HepG2 (cell line): ENCODE data around the gene VEGFB. TPM values are rescaled to one million over a fixed set of nuclear protein-coding genes. Genes with fewer than 3 reads are reported as not detected.

Experiments used
- ATAC-seq: fragments of 200-7000 bp; cut with Tn5 transposase; 3 replicates; pipeline ENCODE4 v1.9.1; 2020; ENCODE audit warnings: mild to moderate bottlenecking, moderate library complexity
- BruUV-seq: library from RNA; stranded (reverse); fragments of 400-500 nt; replicated peaks from 2 replicates; lab custom pipeline; 2021; lab: Mats Ljungman, UMichigan
- CTCF ChIA-PET: fragments of 300-600 bp; formaldehyde crosslinking; extraction: SDS; loops from one replicate; lab custom pipeline; 2021; ENCODE audit warnings: low total read pairs, inconsistent platforms, low intra/inter-chr PET ratio; lab: Yijun Ruan, JAX
- POLR2A ChIA-PET: fragments of 350-600 bp; sonication (Branson Sonifier 250); formaldehyde crosslinking; loops from one replicate; lab custom pipeline; 2020; ENCODE audit warnings: antibody characterized with exemption, inconsistent platforms; lab: Yijun Ruan, JAX
- DNase-seq: peaks from one replicate; pipeline ENCODE4 v3.0.0-alpha.2; 2015; ENCODE audit warnings: low spot score
- FAIRE-seq: peaks from 3 replicates; lab custom pipeline; 2011; peaks lifted over from hg19 to GRCh38; lab: Jason Lieb, UNC
- H2AFZ ChIP-seq: one replicate; pipeline ENCODE4 v1.6.1; 2011; ENCODE audit warnings: low read length, inconsistent platforms
- H3K27ac ChIP-seq: fragments of 300-600 bp; 3 replicates; pipeline ENCODE4 v1.8.0; 2011; ENCODE audit warnings: mixed run types, mild to moderate bottlenecking, mixed read lengths, low read length, inconsistent platforms; ENCODE audit not compliant: insufficient read depth; ENCODE audit errors: extremely low read length
- H3K27me3 ChIP-seq, 2 experiments: fragments of 200-600 bp in 1 of 2; 2 replicates in 1 of 2; 3 replicates in 1 of 2; pipeline versions ENCODE4 v1.6.0 to v1.8.0; 2011; ENCODE audit warnings: low read length in 2 of 2, mild to moderate bottlenecking in 2 of 2, moderate library complexity in 2 of 2, inconsistent platforms in 1 of 2; ENCODE audit not compliant: insufficient read depth in 2 of 2, control insufficient read depth in 1 of 2
- H3K36me3 ChIP-seq, 2 experiments: fragments of 200-600 bp in 1 of 2; replicated peaks in 1 of 2; 2 replicates in 1 of 2; 3 replicates in 1 of 2; pipeline versions ENCODE4 v1.5.1 to v1.8.0; 2011; ENCODE audit warnings: low read length in 2 of 2, inconsistent platforms in 1 of 2; ENCODE audit not compliant: insufficient read depth in 2 of 2, control insufficient read depth in 1 of 2
- H3K4me1 ChIP-seq: 2 replicates; pipeline ENCODE4 v1.5.1; 2012; ENCODE audit warnings: low read length, inconsistent platforms; ENCODE audit not compliant: insufficient read depth
- H3K4me2 ChIP-seq: 2 replicates; pipeline ENCODE4 v1.6.0; 2011; ENCODE audit warnings: low read depth, low read length, inconsistent platforms
- H3K4me3 ChIP-seq, 3 experiments: fragments of 200-600 bp in 1 of 3; sonication (generic), shearing (Covaris generic) in 1 of 3; replicated peaks in 1 of 3; 2 replicates each; pipeline ENCODE4 v1.5.1; 2011 to 2016; ENCODE audit warnings: low read length in 3 of 3, inconsistent platforms in 2 of 3, low read depth in 2 of 3, mild to moderate bottlenecking in 2 of 3, control low read depth in 1 of 3, mixed read lengths in 1 of 3; ENCODE audit not compliant: insufficient read depth in 1 of 3
- H3K79me2 ChIP-seq: one replicate; pipeline ENCODE4 v1.6.1; 2011; ENCODE audit warnings: low read length, inconsistent platforms; ENCODE audit not compliant: insufficient read depth
- H3K9ac ChIP-seq: 2 replicates; pipeline ENCODE4 v1.6.0; 2011; ENCODE audit warnings: mild to moderate bottlenecking, low read depth, low read length, inconsistent platforms; ENCODE audit not compliant: insufficient read depth
- H3K9me3 ChIP-seq: 2 replicates; pipeline ENCODE4 v1.5.1; 2012; ENCODE audit warnings: mild to moderate bottlenecking, low read length
- H4K20me1 ChIP-seq: 2 replicates; pipeline ENCODE4 v1.6.0; 2011; ENCODE audit warnings: inconsistent platforms, mild to moderate bottlenecking, low read length, moderate library complexity; ENCODE audit not compliant: insufficient read depth
- ETV6 ChIP-seq: sonication (generic); formaldehyde crosslinking; conservative IDR thresholded peaks from 2 replicates; pipeline ENCODE4 v1.4.0; 2020; ENCODE audit warnings: missing genetic modification reagents
- NR1H2 ChIP-seq: sonication (generic); formaldehyde crosslinking; IDR thresholded peaks from 2 replicates; pipeline ENCODE4 v1.8.1; 2022; ENCODE audit warnings: low read depth, missing genetic modification reagents, borderline replicate concordance
- ZNF121 ChIP-seq: sonication (generic); formaldehyde crosslinking; IDR thresholded peaks from 2 replicates; pipeline ENCODE4 v1.5.0; 2020; ENCODE audit warnings: mild to moderate bottlenecking, missing genetic modification reagents
- ZNF333 ChIP-seq: sonication (generic); formaldehyde crosslinking; IDR thresholded peaks from 2 replicates; pipeline ENCODE4 v1.4.0; 2020; ENCODE audit warnings: mild to moderate bottlenecking, missing genetic modification reagents, borderline replicate concordance
- ZNF7 ChIP-seq: IDR thresholded peaks from 2 replicates; pipeline ENCODE4 v1.6.1; 2016; ENCODE audit warnings: missing biosample characterization, missing genetic modification reagents
- ZNF737 ChIP-seq: sonication (generic); formaldehyde crosslinking; IDR thresholded peaks from 2 replicates; pipeline ENCODE4 v1.5.0; 2020; ENCODE audit warnings: missing genetic modification reagents, mild to moderate bottlenecking, borderline replicate concordance
- WGBS: methylation state at CpG from one replicate; pipeline ENCODE4 v1.1.6; 2017; ENCODE audit warnings: low lambda C conversion rate; 5-methylcytosine and 5-hydroxymethylcytosine counted together
- in situ Hi-C: cut with HindIII; loops from 2 replicates; pipeline ENCODE4 v1.10.0; 2017; ENCODE audit warnings: low pct_unique_long_range_greater_than_20kb; ENCODE audit not compliant: extremely low pct_ligation_motif_present
- intact Hi-C: fragments of 100-400 bp; cut with micrococcal nuclease; formaldehyde crosslinking; loops from one replicate; pipeline ENCODE4 v1.10.0; 2022; ENCODE audit not compliant: unreplicated experiment
- polyA plus RNA-seq, 8 experiments: library from polyadenylated mRNA; depleted of rRNA in 3 of 8; stranded (reverse) in 7 of 8; unstranded in 1 of 8; fragments of >200 nt; fragmentation: Illumina TruSeq in 4 of 8; extraction: Trizol in 4 of 8; gene quantifications; 2 replicates each; pipeline versions ENCODE4 v1.2.1 to v1.2.3, GENCODE V29; 2011 to 2016; ENCODE audit warnings: low read depth in 4 of 8, missing spikeins in 1 of 8, mixed read lengths in 1 of 8; ENCODE audit not compliant: insufficient read depth in 1 of 8
- total RNA-seq, 5 experiments: library from RNA; depleted of rRNA; stranded (reverse); fragments of >200 nt; fragmentation: Illumina TruSeq; extraction: Trizol; gene quantifications; 2 replicates each; pipeline ENCODE4 v1.2.3, GENCODE V29; 2016; ENCODE audit warnings: low read depth in 1 of 5
- TF ChIP-seq, protein P1 (sequence below): fragments of 450-650 bp; IDR thresholded peaks from 2 replicates; pipeline ENCODE4 v1.6.1; 2016
- TF ChIP-seq, protein P2 (sequence below): sonication (generic); formaldehyde crosslinking; IDR thresholded peaks from 2 replicates; pipeline ENCODE4 v1.5.0; 2020; ENCODE audit warnings: missing genetic modification reagents, mild to moderate bottlenecking, borderline replicate concordance
- TF ChIP-seq, protein P3 (sequence below): sonication (generic); formaldehyde crosslinking; IDR thresholded peaks from 2 replicates; pipeline ENCODE4 v1.5.0; 2020; ENCODE audit warnings: missing genetic modification reagents

The VEGFB gene
- total and polyA plus RNA-seq, 2 of the 13 experiments (the other 11 are each of a cell fraction or from before 2014, with no cell fraction given), result 9.0 to 11.3 TPM

DNA sequence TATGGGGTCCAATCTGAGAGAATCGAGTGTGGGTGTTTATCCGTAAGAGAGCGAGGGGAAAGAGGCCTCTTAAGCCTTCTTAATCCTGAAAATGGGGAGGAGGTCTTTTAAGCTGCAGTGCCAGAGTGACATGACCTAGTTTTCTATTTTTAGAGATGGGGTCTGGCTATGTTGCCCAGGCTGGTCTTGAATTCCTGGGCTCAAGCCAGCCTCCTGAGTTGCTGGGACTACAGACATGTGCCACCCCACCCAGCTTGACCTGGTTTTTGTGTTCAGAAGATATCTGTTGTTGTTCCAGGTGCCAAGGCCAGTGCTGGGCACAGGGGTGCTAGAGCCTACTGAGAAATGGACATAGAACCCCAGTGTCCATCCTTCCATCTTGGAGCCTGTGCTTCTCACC lies 48.7 kb downstream of the VEGFB start:
- H3K4me3 ChIP-seq, result no peak overlapping the region

DNA sequence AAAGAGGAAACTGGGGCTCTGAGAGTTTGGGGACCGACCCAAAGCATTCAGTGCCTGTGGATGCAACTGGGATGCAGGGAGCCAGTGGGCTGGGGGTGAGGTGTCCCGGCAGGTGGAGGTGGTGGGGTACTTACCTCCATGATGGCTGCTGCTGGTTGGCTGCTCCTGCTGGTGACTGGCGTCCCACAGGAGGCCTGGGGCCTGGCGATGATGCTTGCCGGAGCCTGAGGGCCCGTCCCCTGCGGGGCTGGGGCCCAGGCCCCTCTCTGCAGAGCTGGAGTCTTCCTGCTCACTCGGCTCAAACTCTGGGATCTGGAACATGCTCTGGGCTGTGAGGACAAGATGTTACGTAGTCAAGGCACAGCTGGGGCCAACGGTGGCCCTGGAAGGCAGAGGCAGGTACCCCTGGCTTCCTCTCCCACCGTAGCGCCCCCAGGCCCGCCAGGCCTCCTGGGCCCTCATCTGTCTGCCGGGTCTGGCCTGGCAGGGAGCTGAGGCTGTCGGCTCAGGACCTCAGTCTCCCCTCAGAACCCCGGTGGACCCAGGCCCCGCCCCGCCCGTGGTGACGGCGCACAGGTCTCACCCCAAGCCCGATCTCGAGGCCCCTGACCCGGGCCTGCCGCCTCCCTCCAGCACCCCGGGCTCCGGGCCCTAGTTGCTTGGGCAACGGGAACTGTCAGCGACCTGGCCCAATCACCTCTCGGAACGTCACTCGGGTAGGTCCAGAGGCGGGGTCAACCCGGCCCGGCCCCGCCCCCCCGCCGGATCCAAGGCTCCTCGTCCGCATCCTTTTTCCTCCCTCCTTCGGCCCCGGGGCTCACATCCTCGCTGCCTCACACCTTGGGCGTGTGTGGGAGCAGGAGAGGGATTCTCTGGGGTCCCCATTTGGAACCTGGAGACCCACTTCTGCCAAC lies 49.9 kb downstream of the VEGFB start, which contains the start of gene BAD:
Gene BAD (minus strand): TSS at position 618 of the 914 bp plus-strand sequence. CDS start 297 bp downstream, at position 321.
- no peak within 1 kb of the TSS for H2AFZ ChIP-seq
- BruUV-seq, result TSS peak; percentile 79
- POLR2A ChIA-PET, result interaction anchor here (0.7 to 4.6 kb wide), 9 partner anchors 13 to 99 kb away, joined by 3 to 48 read pairs (median 4); partner anchors contain the start of genes ESRRA, FKBP2, PRDX5 and STIP1
- TF ChIP-seq ZNF7 (CRISPR knock-in tag) (no peak), ZNF737 (CRISPR knock-in tag) (no peak), ZNF333 (0 out of 2 replicates have a peak, but pooled peaks have one; percentile 4), NR1H2 (CRISPR knock-in tag) (no peak)
- TF ChIP-seq, protein P1, sequence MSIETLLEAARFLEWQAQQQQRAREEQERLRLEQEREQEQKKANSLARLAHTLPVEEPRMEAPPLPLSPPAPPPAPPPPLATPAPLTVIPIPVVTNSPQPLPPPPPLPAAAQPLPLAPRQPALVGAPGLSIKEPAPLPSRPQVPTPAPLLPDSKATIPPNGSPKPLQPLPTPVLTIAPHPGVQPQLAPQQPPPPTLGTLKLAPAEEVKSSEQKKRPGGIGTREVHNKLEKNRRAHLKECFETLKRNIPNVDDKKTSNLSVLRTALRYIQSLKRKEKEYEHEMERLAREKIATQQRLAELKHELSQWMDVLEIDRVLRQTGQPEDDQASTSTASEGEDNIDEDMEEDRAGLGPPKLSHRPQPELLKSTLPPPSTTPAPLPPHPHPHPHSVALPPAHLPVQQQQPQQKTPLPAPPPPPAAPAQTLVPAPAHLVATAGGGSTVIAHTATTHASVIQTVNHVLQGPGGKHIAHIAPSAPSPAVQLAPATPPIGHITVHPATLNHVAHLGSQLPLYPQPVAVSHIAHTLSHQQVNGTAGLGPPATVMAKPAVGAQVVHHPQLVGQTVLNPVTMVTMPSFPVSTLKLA, result no peak
- TF ChIP-seq, protein P2, sequence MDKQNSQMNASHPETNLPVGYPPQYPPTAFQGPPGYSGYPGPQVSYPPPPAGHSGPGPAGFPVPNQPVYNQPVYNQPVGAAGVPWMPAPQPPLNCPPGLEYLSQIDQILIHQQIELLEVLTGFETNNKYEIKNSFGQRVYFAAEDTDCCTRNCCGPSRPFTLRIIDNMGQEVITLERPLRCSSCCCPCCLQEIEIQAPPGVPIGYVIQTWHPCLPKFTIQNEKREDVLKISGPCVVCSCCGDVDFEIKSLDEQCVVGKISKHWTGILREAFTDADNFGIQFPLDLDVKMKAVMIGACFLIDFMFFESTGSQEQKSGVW, result no peak
- TF ChIP-seq, protein P3, sequence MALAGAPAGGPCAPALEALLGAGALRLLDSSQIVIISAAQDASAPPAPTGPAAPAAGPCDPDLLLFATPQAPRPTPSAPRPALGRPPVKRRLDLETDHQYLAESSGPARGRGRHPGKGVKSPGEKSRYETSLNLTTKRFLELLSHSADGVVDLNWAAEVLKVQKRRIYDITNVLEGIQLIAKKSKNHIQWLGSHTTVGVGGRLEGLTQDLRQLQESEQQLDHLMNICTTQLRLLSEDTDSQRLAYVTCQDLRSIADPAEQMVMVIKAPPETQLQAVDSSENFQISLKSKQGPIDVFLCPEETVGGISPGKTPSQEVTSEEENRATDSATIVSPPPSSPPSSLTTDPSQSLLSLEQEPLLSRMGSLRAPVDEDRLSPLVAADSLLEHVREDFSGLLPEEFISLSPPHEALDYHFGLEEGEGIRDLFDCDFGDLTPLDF (CRISPR knock-in tag), result no peak; the same call in 1 of the 2 replicates

More for the DNA sequence above, 48.7 kb downstream of the VEGFB start:
- H3K9ac ChIP-seq, result peak overlapping the region; percentile 2; the same call in 1 of the 2 replicates
- ChIA-PET POLR2A (interaction anchor here (1.3 to 4.6 kb wide), 2 partner anchors 12 to 14 kb away, joined by 3 to 48 read pairs; no protein-coding TSS in a partner anchor), CTCF (no interaction called here)
- H3K27ac ChIP-seq, result no peak overlapping the region
- H3K79me2 ChIP-seq, result no peaks in the 10 kb centered on the region
- intact Hi-C loops (no loop called here), in situ Hi-C loops (no loop called here)
- H3K9me3 ChIP-seq, result no peaks in the 10 kb centered on the region
- DNase-seq, result no peak
- BruUV-seq, result no TSS peak
- no peak overlapping the region; the same call in 1 of the 2 replicates for H3K4me2 ChIP-seq
- no peaks in the 10 kb centered on the region; a peak in 1 of 5 replicates for H3K27me3 ChIP-seq
- H2AFZ ChIP-seq, result no peak overlapping the region
- H4K20me1 ChIP-seq, result no peaks in the 10 kb centered on the region
- H3K36me3 ChIP-seq, result peaks cover 0 to 2% of the 10 kb centered on the region in 2 experiments; a peak in 1 of 5 replicates
- WGBS, result 96% methylated on average over 3 of the region's 3 CpGs
- H3K4me1 ChIP-seq, result peaks cover 15% of the 10 kb centered on the region; the same call in 1 of the 2 replicates
- no peak for ATAC-seq
- TF ChIP-seq ETV6 (CRISPR knock-in tag) (no peak), ZNF121 (CRISPR knock-in tag) (peak; percentile 76)
- TF ChIP-seq, all 625 proteins: peak for 1
- no peak for FAIRE-seq

More for the DNA sequence above, 49.9 kb downstream of the VEGFB start, which contains the start of gene BAD:
- H3K36me3 ChIP-seq, result no peaks in the 10 kb centered on the region
- peak within 1 kb of the TSS; percentile 79 for H3K27ac ChIP-seq
- CTCF ChIA-PET, result no interaction called here
- no peaks in the 10 kb centered on the region for H4K20me1 ChIP-seq
- no peaks in the 10 kb centered on the region; a peak in 1 of 5 replicates for H3K27me3 ChIP-seq
- intact Hi-C loops (loop anchor here (2.0 kb wide), 1 partner anchor 14 kb away; no protein-coding TSS in a partner anchor), in situ Hi-C loops (no loop called here)
- peak; percentile 86 for DNase-seq
- peak; percentile 92 for ATAC-seq
- peak within 1 kb of the TSS; percentile 97 for H3K4me2 ChIP-seq
- H3K79me2 ChIP-seq, result no peaks in the 10 kb centered on the region
- H3K9ac ChIP-seq, result peak within 1 kb of the TSS; percentile 79
- peaks cover 22% of the 10 kb centered on the region; the same call in 1 of the 2 replicates for H3K4me1 ChIP-seq
- H3K9me3 ChIP-seq, result no peaks in the 10 kb centered on the region
- FAIRE-seq, result peak; percentile 66
- peak within 1 kb of the TSS; percentile 69 to 97 (median 83) for H3K4me3 ChIP-seq
- whole genome bisulfite sequencing, result 3% methylated on average over 15 of the region's 44 CpGs
